ENCODE results near the gene YLPM1.

Gene YLPM1, protein sequence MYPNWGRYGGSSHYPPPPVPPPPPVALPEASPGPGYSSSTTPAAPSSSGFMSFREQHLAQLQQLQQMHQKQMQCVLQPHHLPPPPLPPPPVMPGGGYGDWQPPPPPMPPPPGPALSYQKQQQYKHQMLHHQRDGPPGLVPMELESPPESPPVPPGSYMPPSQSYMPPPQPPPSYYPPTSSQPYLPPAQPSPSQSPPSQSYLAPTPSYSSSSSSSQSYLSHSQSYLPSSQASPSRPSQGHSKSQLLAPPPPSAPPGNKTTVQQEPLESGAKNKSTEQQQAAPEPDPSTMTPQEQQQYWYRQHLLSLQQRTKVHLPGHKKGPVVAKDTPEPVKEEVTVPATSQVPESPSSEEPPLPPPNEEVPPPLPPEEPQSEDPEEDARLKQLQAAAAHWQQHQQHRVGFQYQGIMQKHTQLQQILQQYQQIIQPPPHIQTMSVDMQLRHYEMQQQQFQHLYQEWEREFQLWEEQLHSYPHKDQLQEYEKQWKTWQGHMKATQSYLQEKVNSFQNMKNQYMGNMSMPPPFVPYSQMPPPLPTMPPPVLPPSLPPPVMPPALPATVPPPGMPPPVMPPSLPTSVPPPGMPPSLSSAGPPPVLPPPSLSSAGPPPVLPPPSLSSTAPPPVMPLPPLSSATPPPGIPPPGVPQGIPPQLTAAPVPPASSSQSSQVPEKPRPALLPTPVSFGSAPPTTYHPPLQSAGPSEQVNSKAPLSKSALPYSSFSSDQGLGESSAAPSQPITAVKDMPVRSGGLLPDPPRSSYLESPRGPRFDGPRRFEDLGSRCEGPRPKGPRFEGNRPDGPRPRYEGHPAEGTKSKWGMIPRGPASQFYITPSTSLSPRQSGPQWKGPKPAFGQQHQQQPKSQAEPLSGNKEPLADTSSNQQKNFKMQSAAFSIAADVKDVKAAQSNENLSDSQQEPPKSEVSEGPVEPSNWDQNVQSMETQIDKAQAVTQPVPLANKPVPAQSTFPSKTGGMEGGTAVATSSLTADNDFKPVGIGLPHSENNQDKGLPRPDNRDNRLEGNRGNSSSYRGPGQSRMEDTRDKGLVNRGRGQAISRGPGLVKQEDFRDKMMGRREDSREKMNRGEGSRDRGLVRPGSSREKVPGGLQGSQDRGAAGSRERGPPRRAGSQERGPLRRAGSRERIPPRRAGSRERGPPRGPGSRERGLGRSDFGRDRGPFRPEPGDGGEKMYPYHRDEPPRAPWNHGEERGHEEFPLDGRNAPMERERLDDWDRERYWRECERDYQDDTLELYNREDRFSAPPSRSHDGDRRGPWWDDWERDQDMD (N-terminal part only)

DNA sequence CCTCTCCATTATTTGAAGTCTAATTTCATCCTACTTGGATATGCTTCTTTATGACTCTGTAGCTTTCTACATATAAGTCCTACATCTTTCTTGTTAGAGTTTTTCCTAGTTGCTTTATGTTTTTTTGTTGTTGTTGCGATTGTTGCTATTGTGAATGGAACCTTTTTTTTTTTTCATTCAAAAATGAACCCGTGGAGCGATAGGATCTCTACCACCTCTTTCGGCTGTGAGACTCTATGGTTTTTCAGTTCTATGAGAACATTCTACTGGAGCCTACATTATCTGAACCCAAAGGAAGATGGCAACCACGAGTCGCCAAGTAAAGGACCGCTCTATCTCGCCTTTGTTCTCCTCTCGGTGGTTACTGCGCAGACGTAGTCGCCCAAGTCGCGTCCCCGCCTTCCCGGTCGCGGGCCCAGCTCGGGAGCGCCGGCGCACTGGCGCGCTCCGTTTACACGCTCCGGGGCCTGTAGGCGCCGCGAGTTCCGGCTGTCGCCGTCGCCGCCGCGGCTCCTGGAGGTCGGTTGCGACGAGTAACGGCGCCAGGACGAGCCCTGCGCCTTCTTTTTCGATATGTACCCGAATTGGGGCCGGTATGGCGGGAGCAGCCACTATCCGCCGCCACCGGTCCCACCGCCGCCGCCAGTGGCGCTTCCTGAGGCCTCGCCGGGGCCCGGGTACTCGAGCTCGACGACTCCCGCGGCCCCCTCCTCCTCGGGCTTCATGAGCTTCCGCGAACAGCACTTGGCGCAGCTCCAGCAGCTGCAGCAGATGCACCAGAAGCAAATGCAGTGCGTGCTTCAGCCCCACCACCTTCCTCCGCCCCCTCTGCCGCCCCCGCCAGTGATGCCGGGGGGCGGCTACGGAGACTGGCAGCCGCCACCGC lies at the start of gene YLPM1:
TSS of gene YLPM1 (plus strand) at position 400 of the 886 bp plus-strand sequence. CDS start at position 574, 174 bp downstream.
- FAIRE-seq (peak; percentile 98), DNase-seq (ENCODE audit: insufficient read length, low spot score) (peak; percentile 63)
- peak; percentile 84 for TF ChIP-seq POLR2A (IDR thresholded peaks at IDR 0.05; ENCODE audit: low read depth, low read length)

DNA sequence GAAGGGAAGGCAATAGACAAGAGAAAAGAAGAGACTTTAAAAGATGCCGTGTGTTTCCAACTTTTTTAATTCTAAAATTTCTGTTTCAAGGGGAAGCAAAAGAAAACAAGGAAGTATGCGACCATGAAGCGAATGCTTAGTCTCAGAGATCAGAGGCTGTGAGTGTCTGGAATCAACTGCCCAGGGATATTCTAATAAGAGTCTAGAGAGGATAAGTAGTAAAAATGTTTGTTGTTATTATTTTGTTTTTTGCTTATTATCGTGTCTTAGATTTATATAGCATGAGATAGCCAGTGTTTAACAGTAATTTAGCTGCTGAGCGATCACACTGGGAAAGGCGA lies 49.8 kb upstream of the YLPM1 start:
- FAIRE-seq (no peak), DNase-seq (ENCODE audit: insufficient read length, low spot score) (no peak)
- TF ChIP-seq POLR2A (IDR thresholded peaks at IDR 0.05; ENCODE audit: low read depth, low read length): no peak

DNA sequence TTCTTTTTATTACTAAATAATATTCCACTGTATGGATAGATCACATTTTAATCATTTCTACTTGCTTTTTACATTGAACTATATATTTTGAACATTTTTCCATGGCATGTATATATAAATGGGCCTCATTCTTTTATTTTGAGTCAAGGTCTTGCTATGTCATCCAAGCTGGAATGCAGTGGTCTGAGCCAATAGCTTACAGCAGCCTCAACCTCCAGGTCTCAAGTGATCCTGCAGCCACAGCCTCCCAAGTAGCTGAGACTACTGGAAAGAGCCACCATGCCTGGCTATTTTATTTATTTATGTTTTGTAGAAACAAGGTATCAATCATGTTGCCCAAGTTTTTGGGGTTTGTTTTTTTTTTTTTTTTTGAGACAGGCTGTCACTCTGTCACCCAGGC lies 42.6 kb upstream of the YLPM1 start:
- TF ChIP-seq POLR2A (IDR thresholded peaks at IDR 0.05; ENCODE audit: low read depth, low read length): no peak
- DNase-seq (ENCODE audit: insufficient read length, low spot score) (no peak), FAIRE-seq (no peak)

DNA sequence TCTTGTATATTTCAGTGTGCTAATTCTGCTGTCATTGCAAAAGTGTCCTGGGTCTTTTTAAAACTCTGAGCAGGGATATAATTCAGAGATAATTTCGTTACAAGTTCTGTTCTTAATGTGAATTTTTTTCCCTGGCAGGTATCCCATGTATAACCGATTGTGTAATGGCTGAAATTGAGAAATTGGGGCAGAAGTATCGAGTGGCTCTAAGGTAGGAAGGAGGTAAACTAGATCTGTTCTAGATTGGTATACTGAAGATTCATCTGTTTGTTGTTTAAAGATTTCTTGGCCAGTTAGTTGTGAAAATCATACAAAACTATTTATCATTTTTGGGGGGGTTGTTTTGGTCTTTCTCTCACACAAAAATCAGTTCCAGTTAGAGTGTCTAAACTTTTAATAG lies 40.0 kb upstream of the YLPM1 start:
- no peak for TF ChIP-seq POLR2A (IDR thresholded peaks at IDR 0.05; ENCODE audit: low read depth, low read length)
- no peak for DNase-seq (ENCODE audit: insufficient read length, low spot score)
- FAIRE-seq: no peak

DNA sequence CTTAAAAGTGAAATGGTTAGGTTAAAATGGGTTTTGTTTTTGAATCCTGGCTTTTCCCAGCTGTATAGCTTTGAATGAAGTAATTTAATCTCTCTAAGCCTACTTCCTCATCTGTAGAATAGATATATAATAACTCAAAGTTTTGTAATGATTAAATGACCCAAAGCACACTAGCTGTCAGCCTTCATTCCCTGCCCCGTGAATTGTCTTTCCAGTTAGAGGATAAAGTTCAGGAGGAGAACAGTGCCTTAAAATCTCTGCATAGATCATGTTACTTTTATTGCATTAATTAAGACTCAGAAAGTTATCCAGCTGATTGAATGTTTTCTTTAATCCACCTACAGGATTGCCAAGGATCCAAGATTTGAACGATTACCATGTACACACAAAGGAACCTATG lies 30.7 kb upstream of the YLPM1 start:
- no peak for DNase-seq (ENCODE audit: insufficient read length, low spot score)
- no peak for FAIRE-seq
- no peak for TF ChIP-seq POLR2A (IDR thresholded peaks at IDR 0.05; ENCODE audit: low read depth, low read length)

DNA sequence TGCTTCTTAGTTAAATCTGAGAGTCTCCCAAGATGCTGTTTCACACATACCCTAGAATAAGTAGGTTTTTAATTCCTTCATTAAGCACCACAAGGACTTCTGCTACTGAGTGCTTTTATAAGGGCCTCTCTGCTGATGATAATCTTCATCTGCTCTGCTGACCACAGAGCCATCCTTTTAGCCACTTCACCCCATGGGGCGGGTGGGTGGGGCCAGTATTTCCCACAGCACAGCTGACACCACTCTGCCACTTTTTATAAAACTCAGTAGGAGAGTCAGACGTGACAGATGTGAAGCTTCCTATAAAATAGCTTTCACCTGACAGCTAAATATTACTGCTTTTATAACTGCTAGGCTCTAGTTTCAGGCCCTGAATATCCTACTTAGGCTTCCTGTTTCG lies 29.9 kb upstream of the YLPM1 start:
- TF ChIP-seq POLR2A (IDR thresholded peaks at IDR 0.05; ENCODE audit: low read depth, low read length): no peak
- FAIRE-seq (no peak), DNase-seq (ENCODE audit: insufficient read length, low spot score) (no peak)

DNA sequence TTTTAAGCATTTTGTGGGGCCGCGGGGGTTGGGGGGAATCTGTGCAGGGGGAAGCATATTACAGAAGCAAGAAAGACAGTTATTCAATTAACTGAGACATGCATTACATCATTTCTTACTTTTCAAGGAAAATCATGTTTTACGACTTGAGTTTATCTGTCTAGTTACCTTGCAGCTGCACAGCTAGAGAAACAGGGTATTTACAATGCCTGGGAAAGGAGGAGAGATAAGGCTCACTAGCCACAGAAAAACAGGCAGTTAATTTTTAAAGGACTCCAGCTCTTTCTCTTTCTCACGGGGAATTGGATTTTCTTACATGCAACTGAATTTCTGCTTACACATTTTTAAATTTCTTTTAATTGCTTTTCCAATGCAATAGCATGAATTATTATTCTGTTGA lies 28.0 kb upstream of the YLPM1 start:
- DNase-seq (ENCODE audit: insufficient read length, low spot score): no peak
- TF ChIP-seq POLR2A (IDR thresholded peaks at IDR 0.05; ENCODE audit: low read depth, low read length): no peak
- FAIRE-seq: no peak

DNA sequence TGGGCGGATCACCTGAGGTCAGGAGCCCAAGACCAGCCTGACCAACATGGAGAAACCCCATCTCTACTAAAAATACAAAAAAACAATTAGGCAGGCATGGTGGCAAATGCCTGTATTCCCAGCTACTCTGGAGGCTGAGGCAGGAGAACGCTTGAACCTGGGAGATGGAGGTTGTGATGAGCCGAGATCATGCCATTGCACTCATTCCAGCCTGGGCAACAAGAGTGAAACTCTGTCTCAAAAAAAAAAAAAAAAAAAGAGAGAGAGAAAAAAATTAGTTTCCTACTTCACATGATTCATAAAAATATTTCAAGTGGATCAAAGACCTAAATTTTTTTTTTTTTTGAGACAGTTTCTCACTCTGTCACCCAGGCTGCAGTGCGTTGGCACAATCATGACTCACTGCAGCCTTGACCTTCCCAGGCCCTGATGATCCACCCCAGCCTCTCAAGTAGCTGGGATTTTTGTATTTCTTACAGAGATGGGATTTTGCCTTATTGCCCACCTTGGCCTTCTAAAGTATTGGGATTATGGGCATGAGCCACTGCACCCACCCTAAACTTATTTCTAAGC lies 25.3 kb upstream of the YLPM1 start:
- peak; percentile 62 for FAIRE-seq
- TF ChIP-seq POLR2A (IDR thresholded peaks at IDR 0.05; ENCODE audit: low read depth, low read length): no peak

DNA sequence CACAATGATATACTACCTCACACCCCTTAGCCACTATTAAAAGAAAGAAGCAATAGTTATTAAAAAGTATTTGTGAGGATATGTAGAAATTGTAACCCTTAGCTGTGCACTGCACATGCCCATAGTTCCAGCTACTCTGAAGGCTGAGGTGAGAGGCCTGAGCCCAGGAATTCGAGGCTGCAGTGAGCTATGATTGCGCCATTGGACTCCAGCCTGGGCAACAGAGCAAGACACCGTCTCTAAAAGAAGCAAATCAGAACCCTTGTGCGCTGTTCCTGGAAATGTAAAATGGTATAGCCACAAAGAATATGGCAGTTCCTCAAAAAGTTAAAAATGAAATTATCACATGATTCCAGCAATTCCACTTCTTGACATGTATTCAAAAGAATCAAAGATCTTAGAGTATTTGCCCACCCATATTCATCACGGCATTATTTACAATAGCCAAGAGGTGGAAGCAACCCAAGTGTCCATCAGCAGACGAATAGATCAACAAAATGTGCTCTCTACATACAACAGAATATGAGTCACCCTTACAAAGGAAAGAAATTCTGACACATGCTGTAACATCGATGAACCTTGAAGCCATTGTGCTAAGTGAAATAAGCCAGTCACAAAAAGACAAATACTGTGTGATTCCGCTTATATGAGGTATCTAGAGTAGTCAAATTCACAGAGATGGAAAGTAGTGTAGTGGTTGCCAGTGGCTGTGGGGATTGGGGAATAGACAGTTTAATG lies 23.7 kb upstream of the YLPM1 start:
- DNase-seq (ENCODE audit: insufficient read length, low spot score) (no peak), FAIRE-seq (no peak)
- TF ChIP-seq POLR2A (IDR thresholded peaks at IDR 0.05; ENCODE audit: low read depth, low read length): no peak

More for the DNA sequence above, 25.3 kb upstream of the YLPM1 start:
- DNase-seq (ENCODE audit: insufficient read length, low spot score): no peak

DNA sequence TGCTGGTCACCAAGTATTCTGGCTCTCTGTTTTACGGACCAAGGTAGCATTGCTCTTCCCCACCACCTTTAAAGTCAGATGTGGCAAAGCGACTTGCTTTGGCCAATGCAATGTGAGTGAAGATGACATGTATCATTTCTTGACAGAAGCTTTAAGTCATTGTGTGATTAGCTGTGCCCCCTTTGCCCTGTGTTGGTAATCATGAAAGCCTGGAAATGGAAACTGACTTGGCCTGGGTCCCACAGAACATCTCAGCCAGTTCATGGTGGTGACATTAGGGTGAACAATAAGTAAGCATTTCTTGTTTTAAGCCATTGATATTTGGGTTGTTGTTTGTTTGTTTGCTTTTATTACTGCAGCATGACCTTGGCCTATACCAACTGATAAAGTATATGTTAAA lies 15.9 kb upstream of the YLPM1 start:
- no peak for TF ChIP-seq POLR2A (IDR thresholded peaks at IDR 0.05; ENCODE audit: low read depth, low read length)
- DNase-seq (ENCODE audit: insufficient read length, low spot score) (no peak), FAIRE-seq (no peak)

DNA sequence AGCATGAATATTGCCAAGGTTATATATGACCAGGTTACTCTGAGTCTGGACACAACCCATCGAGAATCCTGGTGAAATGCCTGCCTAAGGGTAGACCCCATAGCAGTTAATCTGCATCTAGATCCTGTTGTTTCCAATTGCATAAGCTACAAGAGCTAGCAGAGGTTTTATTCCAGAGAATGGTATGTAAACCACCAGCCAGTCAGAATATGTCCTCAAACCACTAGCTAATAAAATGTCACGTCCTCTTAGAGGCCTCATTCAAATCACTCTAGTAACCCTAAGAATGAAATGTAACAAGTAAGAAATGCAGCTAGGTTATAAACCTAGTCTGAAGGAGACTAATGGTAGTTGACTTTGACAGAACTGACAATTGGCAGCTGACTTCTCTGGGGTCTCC lies 9.0 kb upstream of the YLPM1 start:
- DNase-seq (ENCODE audit: insufficient read length, low spot score) (no peak), FAIRE-seq (no peak)
- TF ChIP-seq POLR2A (IDR thresholded peaks at IDR 0.05; ENCODE audit: low read depth, low read length): no peak

DNA sequence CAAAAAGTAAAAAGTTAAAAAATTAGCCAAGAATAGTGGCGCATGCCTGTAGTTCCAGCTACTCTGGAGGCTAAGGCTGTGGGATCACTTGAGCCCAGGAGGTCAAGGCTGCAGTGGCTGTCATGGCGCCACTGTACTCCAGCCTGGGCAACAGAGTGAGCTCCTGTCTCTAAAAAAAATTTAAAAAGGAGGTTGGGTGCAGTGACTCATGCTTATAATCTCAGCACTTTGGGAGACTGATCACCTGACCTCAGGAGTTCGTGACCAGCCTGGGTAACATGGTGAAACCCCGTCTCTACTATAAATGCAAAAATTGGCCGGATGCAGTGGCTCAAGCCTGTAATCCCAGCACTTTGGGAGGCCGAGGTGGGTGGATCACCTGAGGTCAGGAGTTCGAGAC lies 8.2 kb upstream of the YLPM1 start:
- TF ChIP-seq POLR2A (IDR thresholded peaks at IDR 0.05; ENCODE audit: low read depth, low read length): no peak
- DNase-seq (ENCODE audit: insufficient read length, low spot score) (no peak), FAIRE-seq (no peak)
